ENCODE results near the gene SPATA31E1.
"Not testable (repeated sequence)": the region's sequence is repeated elsewhere in the genome, so short reads cannot be mapped to it uniquely, and the experiment has no call there.

SPATA31E1 gene

DNA sequence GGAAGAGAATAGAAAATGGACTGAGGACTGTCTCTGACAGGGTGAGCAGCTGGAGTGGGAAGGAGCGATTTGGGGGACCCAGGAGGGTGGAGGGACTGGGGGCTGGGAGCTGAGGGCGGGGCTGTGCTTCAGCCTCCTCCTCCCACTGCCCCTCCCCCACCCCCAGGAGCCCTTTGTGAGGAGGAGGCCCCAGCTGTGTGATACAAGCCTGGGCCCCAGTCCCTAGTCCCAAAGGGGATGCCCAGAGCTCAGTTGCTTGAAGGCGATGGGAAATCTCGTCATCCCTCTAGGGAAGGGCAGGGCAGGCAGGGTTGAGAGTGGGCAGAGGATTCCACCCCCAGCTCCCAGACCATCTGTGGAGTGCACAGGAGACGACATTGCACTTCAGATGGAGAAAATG, at the start of gene SPATA31E1:
Gene SPATA31E1, plus strand, starts transcription at position 251 of the 400 bp plus-strand sequence. Its CDS starts 15 bp downstream, at position 266.
- no peak for DNase-seq

DNA sequence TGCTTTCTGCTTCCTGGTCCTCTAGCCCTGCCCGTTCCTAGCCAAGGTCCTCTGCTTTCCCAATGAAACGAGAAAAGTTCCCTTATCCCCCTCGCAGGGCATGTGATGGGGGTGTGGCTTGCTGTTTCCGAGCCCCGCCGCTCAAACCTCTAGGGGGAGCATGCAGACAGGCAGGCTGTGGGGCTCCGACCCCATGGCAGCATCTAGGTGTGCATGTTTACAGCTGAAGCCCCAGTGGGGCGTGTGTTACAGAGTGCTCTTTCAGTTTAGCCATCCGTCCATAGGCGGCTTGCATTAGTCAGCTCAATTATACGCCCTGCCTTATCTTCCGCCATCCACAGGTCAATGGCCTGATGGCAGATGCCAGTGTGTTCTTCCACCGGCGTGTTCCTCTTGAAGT, 48.3 kb upstream of the SPATA31E1 start:
- no peak for DNase-seq

DNA sequence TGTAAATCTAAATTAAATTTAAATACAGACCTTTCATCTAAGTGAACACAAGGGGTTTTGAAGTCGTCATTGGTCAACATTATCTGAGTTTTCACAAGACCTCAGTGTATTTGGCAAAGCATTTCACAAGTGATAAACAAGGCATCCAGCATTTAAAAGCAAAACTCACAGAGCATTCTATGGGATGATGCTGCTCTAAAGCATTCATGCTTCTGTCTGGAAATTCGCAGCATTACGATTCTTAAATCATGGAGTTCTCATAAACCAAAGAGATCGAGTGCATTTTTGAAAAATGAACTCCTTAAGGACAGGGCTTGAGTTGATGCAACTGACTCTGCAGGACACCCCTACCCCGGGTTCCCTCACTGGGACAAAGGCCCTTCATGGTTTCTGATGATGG, 46.1 kb upstream of the SPATA31E1 start:
- DNase-seq: no peak

GRCh38 chr9:87836951-87837705, 45.5 kb upstream of the SPATA31E1 start:
- no peak for DNase-seq

DNA sequence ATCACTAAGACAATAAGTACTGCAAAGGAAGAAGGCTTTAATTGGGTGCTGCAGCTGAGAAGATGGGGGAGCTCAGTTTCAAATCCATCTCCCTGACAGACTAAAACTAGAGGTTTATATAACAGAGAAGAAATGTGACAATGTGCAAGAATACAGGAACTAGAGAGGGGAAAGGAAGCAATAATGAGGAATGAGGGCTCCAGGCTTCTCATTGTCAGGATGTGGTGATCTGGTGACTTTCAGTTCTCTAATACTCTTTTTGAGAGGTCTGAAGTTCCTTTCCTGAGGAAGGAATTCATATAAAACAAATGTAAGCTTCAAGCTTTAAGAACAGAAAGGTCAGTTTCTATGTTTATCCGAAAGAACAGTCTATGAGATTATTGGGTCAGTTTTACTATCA, 42.5 kb upstream of the SPATA31E1 start:
- no peak for DNase-seq

DNA sequence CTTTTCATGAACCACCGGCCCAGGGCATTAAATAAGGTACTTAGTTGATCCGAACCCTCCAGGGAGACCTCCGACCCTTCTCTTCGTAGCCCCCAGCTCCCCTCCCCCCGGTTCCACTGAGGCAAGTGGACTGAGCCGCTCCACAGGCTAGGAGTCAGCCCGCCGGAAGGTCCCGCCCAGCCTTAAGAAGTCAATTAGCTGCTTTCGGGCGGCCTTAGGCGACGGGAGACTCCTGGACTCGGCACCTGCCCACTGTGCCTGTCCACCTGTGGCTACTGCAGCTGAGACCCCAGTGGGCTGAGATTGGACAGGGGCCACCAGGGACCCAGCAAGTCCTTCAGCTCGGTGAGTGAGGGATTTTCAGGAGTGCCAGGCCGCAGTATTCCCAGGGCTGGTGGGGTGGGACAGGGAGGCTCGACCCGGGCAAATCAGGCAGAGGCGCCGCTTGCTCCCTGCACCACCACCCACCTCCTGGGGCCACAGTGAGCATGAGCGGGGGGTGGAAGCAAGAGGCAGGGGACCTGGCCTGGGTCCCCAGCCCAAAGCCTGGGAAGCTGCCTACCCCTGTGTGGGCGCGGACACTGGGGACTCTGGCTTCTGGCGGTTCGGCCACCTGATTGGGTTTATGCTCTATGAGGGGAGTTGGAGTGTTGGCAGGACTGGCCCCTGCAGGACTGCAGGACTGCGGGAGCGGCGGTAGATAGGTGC, 39.6 kb upstream of the SPATA31E1 start:
- DNase-seq: no peak

GRCh38 chr9:87844506-87844905, 38.2 kb upstream of the SPATA31E1 start:
- no peak for DNase-seq

DNA sequence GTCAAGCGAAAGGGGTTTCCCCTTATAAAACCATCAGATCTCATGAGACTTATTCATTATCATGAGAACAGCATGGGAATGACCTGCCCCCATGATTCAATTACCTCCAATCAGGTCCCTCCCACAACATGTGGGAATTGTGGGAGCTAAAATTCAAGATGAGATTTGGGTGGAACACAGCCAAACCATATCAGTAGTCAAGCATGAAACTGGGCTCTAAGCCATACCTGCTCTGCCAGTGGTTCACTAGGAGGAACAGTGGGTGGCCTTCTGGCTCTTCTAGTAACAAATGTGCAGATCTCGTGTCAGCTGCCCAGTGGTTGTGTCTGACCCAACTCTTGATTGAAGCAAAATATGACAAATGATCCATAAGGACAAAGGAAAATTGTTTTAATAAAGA, 34.9 kb upstream of the SPATA31E1 start:
- not testable (repeated sequence) for DNase-seq

DNA sequence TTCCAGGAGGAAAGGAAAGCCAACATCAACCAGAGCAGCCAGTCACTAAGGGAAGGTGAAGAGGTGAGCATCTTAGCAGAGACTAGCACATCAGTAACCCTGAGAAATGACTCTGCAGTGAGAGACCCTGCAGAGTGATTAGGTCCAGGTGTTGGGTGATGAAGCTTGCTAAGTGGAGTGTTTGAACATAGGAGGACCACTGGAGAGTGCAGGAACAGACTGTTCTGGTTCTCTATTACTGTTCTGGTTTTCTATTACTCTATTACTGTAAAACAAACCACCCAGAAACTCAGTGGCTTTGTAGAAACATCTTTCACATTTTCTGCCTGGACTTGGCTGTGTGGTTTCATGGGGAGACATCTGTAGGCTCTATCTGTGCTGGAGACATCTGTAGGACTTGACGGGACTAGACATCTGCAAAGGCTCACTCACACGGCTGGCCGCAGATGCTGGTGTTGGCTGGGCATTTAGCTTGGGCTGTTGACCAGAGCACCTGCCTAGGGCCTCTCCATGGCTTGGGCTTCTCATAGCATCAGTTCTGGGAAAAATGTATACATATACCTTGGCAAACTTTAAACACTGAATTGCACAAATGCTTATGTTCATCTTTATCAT, 33.4 kb upstream of the SPATA31E1 start:
- no peak for DNase-seq

DNA sequence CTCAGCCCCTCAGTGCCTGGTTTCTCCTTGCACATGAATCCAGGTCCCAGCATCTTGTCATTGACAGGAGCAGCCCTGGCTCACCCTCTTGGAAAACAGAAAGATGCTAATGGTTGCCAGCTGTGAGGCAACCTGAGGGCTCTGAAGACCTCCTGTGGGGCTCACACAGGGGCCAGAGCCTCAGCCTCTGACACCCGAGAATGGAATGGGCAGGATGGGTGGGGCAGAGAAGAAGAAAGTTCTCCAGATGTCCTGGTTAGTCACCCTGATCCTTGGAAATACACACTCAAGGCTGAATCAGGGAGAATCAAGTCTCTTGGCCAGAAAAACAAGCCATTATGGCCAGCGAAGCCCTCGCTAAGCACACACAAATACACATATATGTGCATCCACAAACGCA, 32.3 kb upstream of the SPATA31E1 start:
- no peak for DNase-seq

- not testable (repeated sequence) for DNase-seq
Observed at GRCh38 chr9:87851186-87851585, 31.5 kb upstream of the SPATA31E1 start.

GRCh38 chr9:87853302-87853701, 29.4 kb upstream of the SPATA31E1 start:
- no peak for DNase-seq

GRCh38 chr9:87853876-87854579, 28.6 kb upstream of the SPATA31E1 start:
- no peak for DNase-seq

GRCh38 chr9:87854580-87854955, 28.1 kb upstream of the SPATA31E1 start:
- no peak for DNase-seq

- DNase-seq: no peak
Observed at GRCh38 chr9:87855061-87855460, 27.6 kb upstream of the SPATA31E1 start.

- DNase-seq: no peak
Observed at GRCh38 chr9:87857141-87857947, 25.3 kb upstream of the SPATA31E1 start.

DNA sequence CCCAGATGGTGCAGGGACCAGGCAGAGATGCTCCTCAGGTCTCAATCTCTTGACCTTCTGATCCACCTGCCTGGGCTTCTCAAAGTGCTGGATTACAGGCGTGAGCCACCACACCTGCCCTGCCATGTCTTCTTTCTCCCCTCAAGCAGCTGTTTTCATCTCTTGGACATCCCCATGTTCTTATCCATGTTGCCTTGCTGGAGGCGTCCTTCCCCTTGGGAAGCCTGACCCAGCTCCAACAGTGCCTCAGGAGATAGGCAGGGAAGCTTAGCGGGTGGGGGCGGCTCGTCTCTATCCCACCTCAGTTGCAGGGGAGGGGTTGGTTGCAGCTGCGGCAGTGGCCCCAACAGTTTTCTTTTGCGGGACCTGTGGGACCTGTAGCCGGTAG, 24.7 kb upstream of the SPATA31E1 start:
- no peak for DNase-seq

- no peak for DNase-seq
Observed at GRCh38 chr9:87859137-87859536, 23.5 kb upstream of the SPATA31E1 start.

- DNase-seq: no peak
Observed at GRCh38 chr9:87859786-87860185, 22.9 kb upstream of the SPATA31E1 start.

- no peak for DNase-seq
Observed at GRCh38 chr9:87861332-87861731, 21.3 kb upstream of the SPATA31E1 start.

GRCh38 chr9:87862536-87863268, 20.0 kb upstream of the SPATA31E1 start:
- DNase-seq: no peak

Measured in CD4-positive, alpha-beta T cell treated with Interleukin-21 for 1 hour (primary cell).